HEK293 (cell line): ENCODE results near the gene ARG2.
A peak's percentile ranks its signal among the peaks of the same experiment; 100 is the strongest.

ENCODE experiments used
- CTCF ChIA-PET: fragments of 350-600 bp; formaldehyde crosslinking; extraction: SDS; loops from one replicate; lab custom pipeline; 2021; ENCODE audit warnings: antibody characterized with exemption; lab: Yijun Ruan, JAX
- POLR2A ChIA-PET: fragments of 300-600 bp; formaldehyde crosslinking; extraction: SDS; loops from one replicate; lab custom pipeline; 2020; ENCODE audit warnings: antibody characterized with exemption, inconsistent platforms; lab: Yijun Ruan, JAX
- H3K27ac ChIP-seq: fragments of 200-500 bp; sonication (Bioruptor generic); 2 replicates; pipeline ENCODE4 v1.5.1; 2014; ENCODE audit warnings: low read depth, low read length, control low read depth, inconsistent platforms; ENCODE audit errors: extremely low read depth
- H3K36me3 ChIP-seq, 2 experiments: fragments of 200-500 bp in 1 of 2; sonication (Bioruptor generic) in 1 of 2; 1 replicate in 1 of 2; 2 replicates in 1 of 2; pipeline ENCODE4 v1.5.1; 2014 to 2017; ENCODE audit warnings: inconsistent platforms in 2 of 2, low read length in 2 of 2; ENCODE audit not compliant: control insufficient read depth in 2 of 2, insufficient read depth in 1 of 2
- H3K4me1 ChIP-seq: fragments of 200-500 bp; sonication (Bioruptor generic); 2 replicates; pipeline ENCODE4 v1.5.1; 2014; ENCODE audit warnings: mild to moderate bottlenecking, low read length, inconsistent platforms; ENCODE audit not compliant: control insufficient read depth, insufficient read depth
- H3K4me3 ChIP-seq: 2 replicates; pipeline ENCODE4 v1.5.1; 2011; ENCODE audit warnings: low read depth, mild to moderate bottlenecking, control low read depth, low read length, moderate library complexity
- H3K9me3 ChIP-seq: fragments of 200-500 bp; sonication (Bioruptor generic); 2 replicates; pipeline ENCODE4 v1.5.1; 2014; ENCODE audit warnings: low read depth, low read length, inconsistent platforms; ENCODE audit not compliant: control insufficient read depth, insufficient read depth
- BCL11B ChIP-seq: fragments of 450-650 bp; formaldehyde crosslinking; IDR thresholded peaks from 2 replicates; pipeline ENCODE4 v1.5.1; 2016; ENCODE audit warnings: low read depth, missing biosample characterization, missing genetic modification characterization
- BCL6B ChIP-seq: fragments of 450-650 bp; formaldehyde crosslinking; IDR thresholded peaks from 2 replicates; pipeline ENCODE4 v1.5.1; 2017; ENCODE audit warnings: missing biosample characterization, missing genetic modification characterization
- MEIS1 ChIP-seq: sonication (generic); formaldehyde crosslinking; IDR thresholded peaks from 2 replicates; pipeline ENCODE4 v1.8.1; 2022; ENCODE audit warnings: missing genetic modification reagents, mild to moderate bottlenecking, borderline replicate concordance
- PRDM10 ChIP-seq: fragments of 450-650 bp; formaldehyde crosslinking; IDR thresholded peaks from 2 replicates; pipeline ENCODE4 v1.5.1; 2016; ENCODE audit warnings: missing biosample characterization, missing genetic modification characterization
- ZBTB17 ChIP-seq: fragments of 450-650 bp; formaldehyde crosslinking; IDR thresholded peaks from 2 replicates; pipeline ENCODE4 v1.5.1; 2016; ENCODE audit warnings: missing biosample characterization, missing genetic modification characterization
- ZBTB21 ChIP-seq: fragments of 450-650 bp; formaldehyde crosslinking; IDR thresholded peaks from 2 replicates; pipeline ENCODE4 v1.5.1; 2017; ENCODE audit warnings: missing biosample characterization, missing genetic modification characterization
- ZBTB26 ChIP-seq: fragments of 450-650 bp; formaldehyde crosslinking; optimal IDR thresholded peaks from 2 replicates; pipeline ENCODE3; 2016; ENCODE audit warnings: missing biosample characterization, mild to moderate bottlenecking, missing genetic modification characterization
- ZFHX2 ChIP-seq: fragments of 450-650 bp; formaldehyde crosslinking; conservative IDR thresholded peaks from 2 replicates; pipeline ENCODE4 v1.5.1; 2016; ENCODE audit warnings: missing biosample characterization, missing genetic modification characterization
- ZNF19 ChIP-seq: fragments of 450-650 bp; formaldehyde crosslinking; IDR thresholded peaks from 2 replicates; pipeline ENCODE4; 2016; ENCODE audit warnings: missing biosample characterization, missing genetic modification characterization, low read depth
- ZNF221 ChIP-seq: fragments of 450-650 bp; formaldehyde crosslinking; IDR thresholded peaks from 2 replicates; pipeline ENCODE4 v1.5.1; 2017; ENCODE audit warnings: missing biosample characterization, missing genetic modification characterization, borderline replicate concordance
- ZNF398 ChIP-seq: fragments of 450-650 bp; formaldehyde crosslinking; IDR thresholded peaks from 2 replicates; pipeline ENCODE4 v1.5.1; 2017; ENCODE audit warnings: missing biosample characterization, missing genetic modification characterization
- ZNF561 ChIP-seq: fragments of 450-650 bp; IDR thresholded peaks from 2 replicates; pipeline ENCODE4 v1.5.1; 2018; ENCODE audit warnings: missing biosample characterization, missing genetic modification characterization, borderline replicate concordance
- ZNF639 ChIP-seq: fragments of 450-650 bp; formaldehyde crosslinking; IDR thresholded peaks from 2 replicates; pipeline ENCODE4 v1.5.1; 2016; ENCODE audit warnings: missing biosample characterization, missing genetic modification characterization
- ZNF776 ChIP-seq: fragments of 450-650 bp; formaldehyde crosslinking; IDR thresholded peaks from 2 replicates; pipeline ENCODE4 v1.5.0; 2017; ENCODE audit warnings: missing biosample characterization, missing genetic modification characterization, borderline replicate concordance
- ZXDB ChIP-seq: fragments of 450-650 bp; formaldehyde crosslinking; IDR thresholded peaks from 2 replicates; pipeline ENCODE4 v1.5.1; 2016; ENCODE audit warnings: missing biosample characterization, missing genetic modification characterization

ARG2 gene

GRCh38 chr14:67630938-67631337 is 11.2 kb downstream of the ARG2 start (continued):
- TF ChIP-seq ZBTB26 (tag by site-specific recombination): no peak
- TF ChIP-seq ZBTB21 (tag by site-specific recombination): no peak
- TF ChIP-seq MEIS1 (CRISPR knock-in tag): no peak
- no peak for TF ChIP-seq BCL11B (tag by site-specific recombination)
- TF ChIP-seq ZNF639 (tag by site-specific recombination): no peak
- TF ChIP-seq ZXDB: no peak
- no peak for TF ChIP-seq ZNF19 (tag by site-specific recombination)
- TF ChIP-seq ZNF776 (tag by site-specific recombination): no peak

- TF ChIP-seq BCL6B (tag by site-specific recombination) (no peak), ZNF398 (tag by site-specific recombination) (no peak), PRDM10 (tag by site-specific recombination) (no peak), ZNF19 (tag by site-specific recombination) (no peak), ZNF221 (tag by site-specific recombination) (no peak), ZBTB17 (tag by site-specific recombination) (peak; percentile 54), ZNF561 (no peak), ZFHX2 (tag by site-specific recombination) (no peak)
- TF ChIP-seq, all 188 proteins: peak for 1
- H3K27ac ChIP-seq: no peak overlapping the region
- peaks cover 0 to 7% of the 10 kb centered on the region in 2 experiments; a peak in 2 of 3 replicates for H3K36me3 ChIP-seq
- no peaks in the 10 kb centered on the region for H3K4me1 ChIP-seq
- no peak overlapping the region for H3K4me3 ChIP-seq
- POLR2A ChIA-PET: no interaction called here
- no peaks in the 10 kb centered on the region for H3K9me3 ChIP-seq
- CTCF ChIA-PET: interaction anchor here (0.8 to 1.1 kb wide), 2 partner anchors 71 to 291 kb away, joined by 3 read pairs; no protein-coding TSS in a partner anchor
These were observed 13.9 kb downstream of the ARG2 start for GRCh38 chr14:67633451-67634147.
